ENCODE measurements around the gene TMEM100. TPM values are rescaled to one million over a fixed set of nuclear protein-coding genes. Genes with fewer than 3 reads are reported as not detected.

TMEM100 gene
- total and polyA plus RNA-seq, 2 donors (not counting 3 experiments of a cell fraction or from before 2014, with no cell fraction given): not detected

- Histone ChIP-seq H3K27me3 (ENCODE audit: control insufficient read depth in 2 of 2, insufficient read depth in 2 of 2, low read length in 2 of 2) (peaks cover 0 to 5% of the 10 kb centered on the region in 2 experiments), H4K20me1 (replicated peaks; ENCODE audit: control insufficient read depth, extremely low read depth, insufficient read depth, low read length) (no peaks in the 10 kb centered on the region), H3K4me2 (ENCODE audit: insufficient read depth, low read length) (no peak overlapping the region), H3K9ac (replicated peaks; ENCODE audit: extremely low read depth, insufficient read depth, low read length) (no peak overlapping the region), H3K4me3 (replicated peaks in 1 of 3; ENCODE audit: insufficient read depth in 1 of 3, low read depth in 1 of 3, low read length in 3 of 3) (no peak overlapping the region), H3K36me3 (ENCODE audit: control insufficient read depth in 2 of 2, extremely low read depth in 1 of 2, insufficient read depth in 2 of 2, low read length in 2 of 2) (no peaks in the 10 kb centered on the region), H3K9me1 (replicated peaks; ENCODE audit: control insufficient read depth, extremely low read depth, insufficient read depth, low read length) (no peaks in the 10 kb centered on the region), H3K27ac (ENCODE audit: insufficient read depth, low read depth, low read length) (no peak overlapping the region), H3K4me1 (ENCODE audit: control insufficient read depth, extremely low read depth, insufficient read depth, low read length) (no peaks in the 10 kb centered on the region), H3K9me3 (replicated peaks; ENCODE audit: control insufficient read depth, insufficient read depth, low read length) (no peaks in the 10 kb centered on the region), H3K79me2 (ENCODE audit: control insufficient read depth, insufficient read depth, low read length) (no peaks in the 10 kb centered on the region), H2AFZ (ENCODE audit: low read depth, low read length) (no peak overlapping the region)
- BruUV-seq (replicated peaks): no TSS peak
- ChIA-PET POLR2A (no interaction called here), CTCF (no interaction called here)
- no peak for TF ChIP-seq EZH2 (IDR thresholded peaks at IDR 0.05; ENCODE audit: borderline replicate concordance, low read depth, low read length, severe bottlenecking)
- no peak for TF ChIP-seq FOS (IDR thresholded peaks at IDR 0.05; ENCODE audit: borderline replicate concordance, insufficient read depth, low read length)
- no peak for TF ChIP-seq GATA2 (IDR thresholded peaks at IDR 0.05; ENCODE audit: insufficient read depth, insufficient read length, low read depth, low read length)
- TF ChIP-seq POLR2AphosphoS5 (IDR thresholded peaks at IDR 0.05; ENCODE audit: insufficient read depth, low read depth, low read length): no peak
- TF ChIP-seq JUN (IDR thresholded peaks at IDR 0.05; ENCODE audit: borderline replicate concordance, insufficient read depth, insufficient read length, low read depth): no peak
- TF ChIP-seq, protein P1, sequence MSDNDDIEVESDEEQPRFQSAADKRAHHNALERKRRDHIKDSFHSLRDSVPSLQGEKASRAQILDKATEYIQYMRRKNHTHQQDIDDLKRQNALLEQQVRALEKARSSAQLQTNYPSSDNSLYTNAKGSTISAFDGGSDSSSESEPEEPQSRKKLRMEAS (IDR thresholded peaks at IDR 0.05; ENCODE audit: insufficient read depth, insufficient read length): no peak
- TF ChIP-seq CTCF (IDR thresholded peaks at IDR 0.05; ENCODE audit: extremely low read depth in 1 of 2, insufficient read depth in 1 of 2, low read depth in 1 of 2, low read length in 2 of 2): no peak
- no peak for TF ChIP-seq MYC (IDR thresholded peaks at IDR 0.05; ENCODE audit: low read depth, low read length)
- TF ChIP-seq POLR2A (IDR thresholded peaks at IDR 0.05; ENCODE audit: low read depth, low read length): no peak
- intact Hi-C loops (cut with micrococcal nuclease): no loop called here
- DNase-seq (ENCODE audit: low read depth, low spot score) (no peak), FAIRE-seq (no peak)
- dilution Hi-C loops (cut with MboI; ENCODE audit: extremely low pct_ligation_motif_present, low sequenced_read_pairs): no loop called here
These were observed 38.9 kb downstream of the TMEM100 start for GRCh38 chr17:55683550-55684315.

All from endothelial cell of umbilical vein (primary cell).